ENCODE data around the gene TPT1. TPM values are rescaled to one million over a fixed set of nuclear protein-coding genes. Genes with fewer than 3 reads are reported as not detected.

The TPT1 gene
- total and polyA plus RNA-seq, 7 experiments from 2014 or later, result 3,943 to 13,134 (median 5,986) TPM

DNA sequence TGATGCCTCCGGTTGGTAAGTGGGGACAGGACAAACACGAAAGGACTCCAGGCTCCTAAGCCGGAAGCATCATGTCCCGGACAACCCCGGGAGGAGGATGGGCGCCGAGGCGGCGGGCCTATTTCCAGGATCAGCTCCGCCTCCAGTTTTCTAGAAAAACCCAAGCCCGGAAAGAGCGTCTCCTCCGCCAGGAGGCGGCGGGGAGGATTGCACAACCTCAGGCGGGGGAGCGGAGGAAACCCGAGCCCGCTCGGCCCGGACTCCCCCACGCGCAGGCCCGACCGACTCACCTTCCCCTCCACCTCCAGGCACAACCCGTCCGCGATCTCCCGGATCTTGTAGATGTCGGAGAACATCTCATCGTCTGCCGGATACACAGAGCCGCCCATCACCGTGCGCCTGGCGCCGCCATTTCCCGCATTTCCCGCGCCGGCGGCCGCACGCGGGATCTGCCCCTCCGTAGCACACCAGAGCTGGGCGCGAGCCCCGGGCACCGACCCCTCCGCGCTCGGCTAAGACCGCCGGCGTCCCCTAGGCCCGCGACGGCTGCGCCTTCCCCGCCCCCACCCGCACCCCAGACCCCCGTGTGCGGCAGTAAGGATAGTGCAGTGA lies 455 bp downstream of the TPT1 start:
- Mint-ChIP-seq H3K36me3 (peaks cover 25 to 49% (median 35%) of the 10 kb centered on the region in 5 donors), H3K4me1 (peaks cover 37 to 76% (median 63%) of the 10 kb centered on the region in 7 donors), H3K27ac (peak overlapping the region; percentile 92 to 100 (median 99)), H3K4me3 (peak overlapping the region; percentile 95 to 100 (median 98)), H3K9me3 (peaks cover 0 to 9% (median 0%) of the 10 kb centered on the region in 11 donors), H3K27me3 (no peaks in the 10 kb centered on the region)
- DNase-seq (peak; percentile 69 to 87 (median 80)), ATAC-seq (peak; percentile 48)
- Histone ChIP-seq H3K9me3 (ENCODE audit: control insufficient read depth in 2 of 3, low read length in 3 of 3) (no peaks in the 10 kb centered on the region), H3K4me1 (ENCODE audit: control insufficient read depth in 2 of 2, insufficient read depth in 2 of 2, low read length in 2 of 2) (peaks cover 35 to 45% of the 10 kb centered on the region in 2 donors), H3K4me3 (ENCODE audit: low read length) (peak overlapping the region; percentile 94), H3K27ac (ENCODE audit: low read depth, low read length) (peak overlapping the region; percentile 99), H3K27me3 (ENCODE audit: control insufficient read depth in 2 of 2, insufficient read depth in 2 of 2, low read length in 2 of 2) (no peaks in the 10 kb centered on the region), H3K36me3 (ENCODE audit: control insufficient read depth in 2 of 3, insufficient read depth in 3 of 3, low read length in 3 of 3) (peaks cover 30 to 51% (median 39%) of the 10 kb centered on the region in 3 experiments)
- CTCF ChIA-PET, result interaction anchor here (0.6 to 2.1 kb wide), 5 partner anchors 10 to 128 kb away, joined by 3 to 7 read pairs (median 4); no protein-coding TSS in a partner anchor
- intact Hi-C loops (cut with micrococcal nuclease), result loop anchor here (1.0 to 10.0 kb wide), 20 partner anchors 11 to 1457 kb away; partner anchors contain the start of genes COG3 (in 2 of the 2), GPALPP1 (in 2 of the 2), GTF2F2 (in 2 of the 2) and NUFIP1 (in 2 of the 2)
- POLR2A ChIA-PET, result interaction anchor here (0.6 to 7.5 kb wide), 17 partner anchors 10 to 220 kb away, joined by 3 to 112 read pairs (median 4); partner anchors contain the start of genes COG3, GTF2F2 and SLC25A30

DNA sequence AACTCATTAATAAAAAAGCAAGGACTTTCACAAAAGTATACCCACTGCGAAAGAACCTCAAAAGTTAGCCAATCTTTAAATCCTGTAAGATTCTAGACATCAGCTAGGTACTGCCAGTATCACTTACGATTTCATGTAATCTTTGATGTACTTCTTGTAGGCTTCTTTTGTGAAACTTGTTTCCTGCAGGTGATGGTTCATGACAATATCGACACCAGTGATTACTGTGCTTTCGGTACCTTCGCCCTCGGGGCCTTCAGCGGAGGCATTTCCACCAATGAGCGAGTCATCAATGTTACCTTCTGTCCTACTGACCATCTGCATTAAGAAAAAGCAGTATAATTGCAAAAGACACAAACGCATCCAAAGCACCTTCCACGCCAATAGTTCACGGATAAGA lies 1.1 kb downstream of the TPT1 start:
- H3K36me3 ChIP-seq (ENCODE audit: control insufficient read depth in 2 of 3, insufficient read depth in 3 of 3, low read length in 3 of 3), result peaks cover 30 to 51% (median 39%) of the 10 kb centered on the region in 3 experiments
- H3K9me3 ChIP-seq (ENCODE audit: control insufficient read depth in 2 of 3, low read length in 3 of 3), result no peaks in the 10 kb centered on the region
- POLR2A ChIA-PET, result interaction anchor here (0.6 to 7.5 kb wide), 15 partner anchors 9 to 220 kb away, joined by 3 to 112 read pairs (median 4); partner anchors contain the start of genes COG3, GTF2F2 and SLC25A30
- H3K4me3 ChIP-seq (ENCODE audit: low read length), result peak overlapping the region; percentile 94
- peaks cover 0 to 10% (median 0%) of the 10 kb centered on the region in 11 donors for H3K9me3 Mint-ChIP-seq
- peak overlapping the region; percentile 92 to 100 (median 99) for H3K27ac Mint-ChIP-seq
- H3K4me1 ChIP-seq (ENCODE audit: control insufficient read depth in 2 of 2, insufficient read depth in 2 of 2, low read length in 2 of 2), result peaks cover 39 to 52% of the 10 kb centered on the region in 2 donors
- ATAC-seq, result no peak
- no peaks in the 10 kb centered on the region for H3K27me3 ChIP-seq (ENCODE audit: control insufficient read depth in 2 of 2, insufficient read depth in 2 of 2, low read length in 2 of 2)
- no peaks in the 10 kb centered on the region for H3K27me3 Mint-ChIP-seq
- H3K36me3 Mint-ChIP-seq, result peaks cover 25 to 52% (median 35%) of the 10 kb centered on the region in 5 donors
- peaks cover 43 to 83% (median 70%) of the 10 kb centered on the region in 7 donors for H3K4me1 Mint-ChIP-seq
- H3K4me3 Mint-ChIP-seq, result peak overlapping the region; percentile 95 to 100 (median 98)
- peak in 8 of 9 donors; percentile 31 to 53 (median 45) for DNase-seq
- CTCF ChIA-PET, result interaction anchor here (0.6 to 2.1 kb wide), 5 partner anchors 9 to 128 kb away, joined by 3 to 7 read pairs (median 4); no protein-coding TSS in a partner anchor
- intact Hi-C loops (cut with micrococcal nuclease), result loop anchor here (2.0 to 10.0 kb wide), 5 partner anchors 29 to 1065 kb away; partner anchors contain the start of genes LCP1 (in 1 of the 2) and ZC3H13 (in 1 of the 2)
- H3K27ac ChIP-seq (ENCODE audit: low read depth, low read length), result peak overlapping the region; percentile 99

GRCh38 chr13:45339399-45339798 lies 1.6 kb downstream of the TPT1 start:
- Mint-ChIP-seq H3K4me3 (peak overlapping the region; percentile 95 to 100 (median 98)), H3K4me1 (peaks cover 46 to 84% (median 74%) of the 10 kb centered on the region in 7 donors), H3K27me3 (no peaks in the 10 kb centered on the region), H3K27ac (peak overlapping the region; percentile 20 to 100 (median 99)), H3K9me3 (peaks cover 0 to 10% (median 0%) of the 10 kb centered on the region in 11 donors), H3K36me3 (peaks cover 21 to 50% (median 32%) of the 10 kb centered on the region in 5 donors)
- intact Hi-C loops (cut with micrococcal nuclease), result no loop called here
- peaks cover 27 to 51% (median 39%) of the 10 kb centered on the region in 3 experiments for H3K36me3 ChIP-seq (ENCODE audit: control insufficient read depth in 2 of 3, insufficient read depth in 3 of 3, low read length in 3 of 3)
- peak overlapping the region; percentile 94 for H3K4me3 ChIP-seq (ENCODE audit: low read length)
- no peaks in the 10 kb centered on the region for H3K9me3 ChIP-seq (ENCODE audit: control insufficient read depth in 2 of 3, low read length in 3 of 3)
- ChIA-PET POLR2A (interaction anchor here (1.0 to 7.5 kb wide), 8 partner anchors 9 to 126 kb away, joined by 3 to 112 read pairs (median 10); partner anchors contain the start of genes COG3 and SLC25A30), CTCF (interaction anchor here (0.7 to 2.1 kb wide), 6 partner anchors 9 to 54 kb away, joined by 3 to 7 read pairs (median 4); no protein-coding TSS in a partner anchor)
- ATAC-seq (no peak), DNase-seq (no peak)
- peak overlapping the region; percentile 99 for H3K27ac ChIP-seq (ENCODE audit: low read depth, low read length)
- H3K27me3 ChIP-seq (ENCODE audit: control insufficient read depth in 2 of 2, insufficient read depth in 2 of 2, low read length in 2 of 2), result no peaks in the 10 kb centered on the region
- peaks cover 44 to 57% of the 10 kb centered on the region in 2 donors for H3K4me1 ChIP-seq (ENCODE audit: control insufficient read depth in 2 of 2, insufficient read depth in 2 of 2, low read length in 2 of 2)

DNA sequence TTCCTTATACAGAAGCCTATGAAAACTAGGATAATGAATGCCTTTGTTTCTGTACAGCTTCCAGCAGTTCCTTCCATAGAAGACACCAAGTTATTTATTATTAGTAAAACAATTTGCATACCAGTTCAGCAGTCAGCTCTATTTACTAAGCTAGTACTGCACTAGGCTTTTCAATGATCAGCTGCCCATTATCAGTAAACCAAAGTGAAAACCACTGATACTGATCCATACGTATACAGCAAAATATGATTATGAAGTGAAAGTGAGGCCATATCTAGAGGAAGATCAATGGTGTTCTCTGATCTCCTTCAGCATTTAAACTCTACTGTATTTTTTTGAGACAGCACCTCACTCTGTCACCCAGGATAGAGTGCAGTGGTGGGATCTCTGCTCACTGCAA lies 3.2 kb downstream of the TPT1 start:
- Mint-ChIP-seq H3K27me3 (no peaks in the 10 kb centered on the region), H3K4me3 (peak overlapping the region in 7 of 10 donors; percentile 8 to 100 (median 97)), H3K9me3 (peaks cover 0 to 10% (median 0%) of the 10 kb centered on the region in 11 donors), H3K4me1 (peaks cover 57 to 94% (median 87%) of the 10 kb centered on the region in 7 donors), H3K36me3 (peaks cover 20 to 57% (median 31%) of the 10 kb centered on the region in 5 donors), H3K27ac (peak overlapping the region in 6 of 9 donors; percentile 18 to 100 (median 92))
- Histone ChIP-seq H3K4me3 (ENCODE audit: low read length) (no peak overlapping the region), H3K36me3 (ENCODE audit: control insufficient read depth in 2 of 3, insufficient read depth in 3 of 3, low read length in 3 of 3) (peaks cover 27 to 51% (median 39%) of the 10 kb centered on the region in 3 experiments), H3K27me3 (ENCODE audit: control insufficient read depth in 2 of 2, insufficient read depth in 2 of 2, low read length in 2 of 2) (no peaks in the 10 kb centered on the region), H3K27ac (ENCODE audit: low read depth, low read length) (peak overlapping the region; percentile 20), H3K9me3 (ENCODE audit: control insufficient read depth in 2 of 3, low read length in 3 of 3) (no peaks in the 10 kb centered on the region), H3K4me1 (ENCODE audit: control insufficient read depth in 2 of 2, insufficient read depth in 2 of 2, low read length in 2 of 2) (peaks cover 60 to 72% of the 10 kb centered on the region in 2 donors)
- CTCF ChIA-PET, result interaction anchor here (0.6 to 1.2 kb wide), 2 partner anchors 33 to 296 kb away, joined by 3 to 4 read pairs; no protein-coding TSS in a partner anchor
- ATAC-seq, result no peak
- no peak for DNase-seq
- intact Hi-C loops (cut with micrococcal nuclease), result no loop called here
- POLR2A ChIA-PET, result interaction anchor here (0.7 to 7.5 kb wide), 6 partner anchors 12 to 156 kb away, joined by 3 to 112 read pairs (median 4); partner anchors contain the start of gene SLC25A30

GRCh38 chr13:45337395-45337794 lies 3.6 kb downstream of the TPT1 start:
- H3K9me3 ChIP-seq (ENCODE audit: control insufficient read depth in 2 of 3, low read length in 3 of 3), result no peaks in the 10 kb centered on the region
- intact Hi-C loops (cut with micrococcal nuclease), result no loop called here
- H3K27me3 ChIP-seq (ENCODE audit: control insufficient read depth in 2 of 2, insufficient read depth in 2 of 2, low read length in 2 of 2), result no peaks in the 10 kb centered on the region
- H3K9me3 Mint-ChIP-seq, result peaks cover 0 to 10% (median 0%) of the 10 kb centered on the region in 11 donors
- POLR2A ChIA-PET, result interaction anchor here (0.6 to 7.5 kb wide), 8 partner anchors 12 to 1460 kb away, joined by 3 to 112 read pairs (median 3); partner anchors contain the start of genes ESD and SLC25A30
- H3K27ac ChIP-seq (ENCODE audit: low read depth, low read length), result no peak overlapping the region
- H3K36me3 ChIP-seq (ENCODE audit: control insufficient read depth in 2 of 3, insufficient read depth in 3 of 3, low read length in 3 of 3), result peaks cover 27 to 51% (median 39%) of the 10 kb centered on the region in 3 experiments
- CTCF ChIA-PET, result interaction anchor here (0.6 to 1.2 kb wide), 2 partner anchors 33 to 296 kb away, joined by 3 to 4 read pairs; no protein-coding TSS in a partner anchor
- peak overlapping the region in 6 of 10 donors; percentile 84 to 100 (median 98) for H3K4me3 Mint-ChIP-seq
- peaks cover 20 to 58% (median 31%) of the 10 kb centered on the region in 5 donors for H3K36me3 Mint-ChIP-seq
- no peak for DNase-seq
- no peak for ATAC-seq
- H3K4me1 Mint-ChIP-seq, result peaks cover 60 to 94% (median 87%) of the 10 kb centered on the region in 7 donors
- H3K27ac Mint-ChIP-seq, result peak overlapping the region in 8 of 9 donors; percentile 4 to 100 (median 86)
- H3K4me3 ChIP-seq (ENCODE audit: low read length), result no peak overlapping the region
- no peaks in the 10 kb centered on the region for H3K27me3 Mint-ChIP-seq
- H3K4me1 ChIP-seq (ENCODE audit: control insufficient read depth in 2 of 2, insufficient read depth in 2 of 2, low read length in 2 of 2), result peaks cover 63 to 70% of the 10 kb centered on the region in 2 donors
